ENCODE measurements around the gene IRF3. TPM values are rescaled to one million over a fixed set of nuclear protein-coding genes. Genes with fewer than 3 reads are reported as not detected.
A peak's percentile ranks its signal among the peaks of the same experiment; 100 is the strongest.

IRF3 gene
- total and polyA plus RNA-seq, 2 donors (not counting 1 experiment from before 2014, with no cell fraction given): 233 to 262 TPM

- H3K27ac ChIP-seq (ENCODE audit: low read length in 2 of 2): no peak within 1 kb of the TSS
- H3K4me3 ChIP-seq (ENCODE audit: control extremely low read depth in 1 of 5, extremely low read depth in 1 of 5, insufficient read depth in 1 of 5, low read depth in 2 of 5, low read length in 4 of 5): peak within 1 kb of the TSS; percentile 3 to 58 (median 43)
- ATAC-seq (ENCODE audit: low read depth) (peak; percentile 51), DNase-seq (peak; percentile 54)
- H3K36me3 ChIP-seq (replicated peaks in 1 of 2; ENCODE audit: control extremely low read depth in 1 of 2, control insufficient read depth in 1 of 2, extremely low read depth in 1 of 2, insufficient read depth in 2 of 2, low read length in 1 of 2): peaks cover 0 to 19% of the 10 kb centered on the region in 2 experiments
- ChIA-PET CTCF (interaction anchor here (0.7 to 1.7 kb wide), 4 partner anchors 10 to 120 kb away, joined by 3 to 6 read pairs (median 4); no protein-coding TSS in a partner anchor), POLR2A (interaction anchor here (0.6 kb wide), 1 partner anchor 832 kb away, joined by 3 read pairs; no protein-coding TSS in a partner anchor)
- 4% methylated on average over 38 of the region's 38 CpGs for WGBS (ENCODE audit: insufficient coverage)
- H3K4me1 Mint-ChIP-seq: peaks cover 22% of the 10 kb centered on the region
- peak within 1 kb of the TSS; percentile 62 for H3K9ac ChIP-seq (ENCODE audit: low read length)
- H3K4me2 ChIP-seq (replicated peaks; ENCODE audit: low read depth, low read length, poor library complexity, severe bottlenecking): peak within 1 kb of the TSS; percentile 87
- H2AFZ ChIP-seq (ENCODE audit: insufficient read depth, low read depth, low read length, poor library complexity, severe bottlenecking): peak within 1 kb of the TSS; percentile 76
- H4K20me1 ChIP-seq (ENCODE audit: control insufficient read depth, insufficient read depth, low read length, poor library complexity, severe bottlenecking): peaks cover 28% of the 10 kb centered on the region
- peaks cover 31% of the 10 kb centered on the region for H3K27me3 Mint-ChIP-seq
- H3K4me3 Mint-ChIP-seq: peak within 1 kb of the TSS; percentile 89
- no peaks in the 10 kb centered on the region for H3K9me3 Mint-ChIP-seq (ENCODE audit: insufficient read depth)
- peaks cover 25% of the 10 kb centered on the region in 2 donors for H3K4me1 ChIP-seq (ENCODE audit: control insufficient read depth in 2 of 2, insufficient read depth in 2 of 2, low read length in 2 of 2)
- H3K9me3 ChIP-seq (ENCODE audit: control extremely low read depth in 1 of 3, control insufficient read depth in 2 of 3, insufficient read depth in 1 of 3, low read length in 2 of 3): peaks cover 0 to 8% (median 0%) of the 10 kb centered on the region in 3 donors
- peaks cover 0 to 33% (median 14%) of the 10 kb centered on the region in 4 experiments for H3K27me3 ChIP-seq (replicated peaks in 1 of 4; ENCODE audit: control extremely low read depth in 1 of 4, control insufficient read depth in 3 of 4, insufficient read depth in 4 of 4, low read length in 3 of 4)
- intact Hi-C loops (cut with micrococcal nuclease): no loop called here
- H3K79me2 ChIP-seq (ENCODE audit: control insufficient read depth, insufficient read depth, low read length): no peaks in the 10 kb centered on the region
- H3K27ac Mint-ChIP-seq: peak within 1 kb of the TSS; percentile 70
- TF ChIP-seq, protein P1, sequence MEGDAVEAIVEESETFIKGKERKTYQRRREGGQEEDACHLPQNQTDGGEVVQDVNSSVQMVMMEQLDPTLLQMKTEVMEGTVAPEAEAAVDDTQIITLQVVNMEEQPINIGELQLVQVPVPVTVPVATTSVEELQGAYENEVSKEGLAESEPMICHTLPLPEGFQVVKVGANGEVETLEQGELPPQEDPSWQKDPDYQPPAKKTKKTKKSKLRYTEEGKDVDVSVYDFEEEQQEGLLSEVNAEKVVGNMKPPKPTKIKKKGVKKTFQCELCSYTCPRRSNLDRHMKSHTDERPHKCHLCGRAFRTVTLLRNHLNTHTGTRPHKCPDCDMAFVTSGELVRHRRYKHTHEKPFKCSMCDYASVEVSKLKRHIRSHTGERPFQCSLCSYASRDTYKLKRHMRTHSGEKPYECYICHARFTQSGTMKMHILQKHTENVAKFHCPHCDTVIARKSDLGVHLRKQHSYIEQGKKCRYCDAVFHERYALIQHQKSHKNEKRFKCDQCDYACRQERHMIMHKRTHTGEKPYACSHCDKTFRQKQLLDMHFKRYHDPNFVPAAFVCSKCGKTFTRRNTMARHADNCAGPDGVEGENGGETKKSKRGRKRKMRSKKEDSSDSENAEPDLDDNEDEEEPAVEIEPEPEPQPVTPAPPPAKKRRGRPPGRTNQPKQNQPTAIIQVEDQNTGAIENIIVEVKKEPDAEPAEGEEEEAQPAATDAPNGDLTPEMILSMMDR (IDR thresholded peaks at IDR 0.05): no peak
- TF ChIP-seq EZH2 (IDR thresholded peaks at IDR 0.05; ENCODE audit: borderline replicate concordance, insufficient read depth, low read depth, low read length, poor library complexity, severe bottlenecking): peak; percentile 55
Observed at GRCh38 chr19:49690656-49691242, 25.1 kb upstream of the IRF3 start, which contains the start of gene CPT1C. CPT1C (plus strand) TSS chr19:49691116; CDS start chr19:49692253, 1,137 bp downstream.
